Anterior cingulate cortex (tissue), 58 donors: ENCODE results near the gene POLR3GL.

Source experiments
- DNase-seq, 58 donors: peaks; one replicate each; lab custom pipeline; 2025; lab: John Stamatoyannopoulos, UW

POLR3GL gene

GRCh38 chr1:145965119-145965744 lies 742 bp downstream of the POLR3GL start:
- no peak for DNase-seq

GRCh38 chr1:145967288-145967687 lies 2.8 kb downstream of the POLR3GL start:
- DNase-seq: no peak

- no peak for DNase-seq
These were observed 8.1 kb downstream of the POLR3GL start for GRCh38 chr1:145972580-145972979.

GRCh38 chr1:145974721-145975120 lies 10.2 kb downstream of the POLR3GL start:
- DNase-seq: no peak

DNA sequence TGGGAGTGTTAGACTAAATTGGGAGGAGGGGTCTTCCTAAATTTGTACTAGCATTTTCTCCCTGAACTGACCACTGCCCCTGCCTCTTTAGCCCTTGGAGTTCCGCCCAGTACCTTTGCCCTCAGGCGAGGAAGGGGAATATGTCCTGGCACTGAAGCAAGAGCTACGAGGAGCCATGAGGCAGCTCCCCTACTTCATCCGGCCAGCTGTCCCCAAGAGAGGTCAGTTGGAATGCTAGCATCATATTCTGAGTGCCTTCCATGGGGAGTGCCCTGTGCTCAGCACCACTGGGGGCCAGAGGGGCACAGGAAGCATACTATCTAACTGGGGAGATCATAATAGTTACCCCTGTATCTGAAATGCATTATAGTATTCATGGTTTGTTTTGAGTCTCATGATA lies 10.7 kb downstream of the POLR3GL start:
- DNase-seq: no peak

GRCh38 chr1:145977016-145977415 lies 12.5 kb downstream of the POLR3GL start:
- DNase-seq: no peak

DNA sequence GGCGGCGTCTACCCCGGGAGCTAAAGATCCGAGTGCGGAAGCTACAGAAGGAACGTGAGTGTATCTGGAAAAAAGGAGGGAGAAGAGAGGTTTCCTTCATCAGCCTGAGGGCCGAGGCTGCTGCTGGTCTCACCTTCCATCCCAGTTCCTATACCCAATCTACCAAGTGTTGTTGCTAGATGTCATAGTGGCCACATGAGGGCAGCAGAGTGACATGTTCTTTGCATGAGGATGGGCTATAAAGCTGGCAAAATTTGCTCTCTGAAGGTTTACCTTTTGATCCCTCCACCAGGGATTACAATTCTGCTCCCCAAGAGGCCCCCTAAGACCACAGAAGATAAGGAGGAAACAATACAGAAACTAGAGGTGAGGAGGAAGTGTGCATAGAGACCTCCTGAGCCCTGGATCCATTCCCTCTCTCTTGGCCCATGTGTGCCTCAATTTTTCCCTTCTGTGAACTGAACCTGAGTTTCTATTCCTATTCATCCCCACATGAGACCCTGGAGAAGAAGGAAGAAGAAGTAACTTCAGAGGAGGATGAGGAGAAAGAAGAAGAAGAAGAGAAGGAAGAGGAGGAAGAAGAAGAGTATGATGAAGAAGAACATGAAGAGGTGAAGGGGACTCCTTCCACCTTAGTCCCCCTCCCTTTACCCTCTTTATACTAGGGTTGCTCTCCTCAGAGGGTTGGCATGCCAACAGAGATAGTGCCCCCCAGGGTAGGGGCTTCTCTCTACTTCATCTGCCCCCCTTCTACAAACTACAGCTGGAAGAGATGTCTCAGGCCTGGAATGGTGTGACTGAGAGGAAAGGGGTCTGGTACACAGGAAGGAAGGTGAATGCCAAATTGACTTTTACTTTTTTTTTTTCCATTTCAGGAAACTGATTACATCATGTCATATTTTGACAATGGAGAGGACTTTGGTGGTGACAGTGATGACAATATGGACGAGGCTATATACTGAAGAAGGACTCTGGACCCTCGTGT lies 13.3 kb downstream of the POLR3GL start:
- peak in 53 of 58 donors; percentile 8 to 82 (median 44) for DNase-seq

DNA sequence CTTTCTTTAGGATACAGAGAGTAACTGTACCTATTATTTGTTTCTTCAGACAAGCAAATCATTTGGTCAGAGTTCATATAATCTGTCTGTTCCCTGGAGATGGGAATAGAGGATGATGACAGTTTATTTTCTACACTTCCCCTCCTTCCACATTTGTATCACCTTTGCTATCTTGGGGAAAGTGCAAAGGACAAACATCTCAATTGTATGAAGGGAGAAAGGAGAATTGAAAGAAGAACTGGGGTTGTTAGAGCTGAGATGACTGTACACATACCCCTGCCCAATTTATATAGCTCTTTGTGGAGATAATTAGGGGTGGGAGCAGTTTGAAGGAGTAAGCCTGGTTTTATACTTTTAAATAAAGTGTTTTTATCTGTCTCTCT lies 14.0 kb downstream of the POLR3GL start:
- DNase-seq: no peak

- peak; percentile 20 to 98 (median 86) for DNase-seq
These were observed 14.6 kb downstream of the POLR3GL start for GRCh38 chr1:145978854-145979745.

- DNase-seq: no peak
These were observed 15.4 kb downstream of the POLR3GL start for GRCh38 chr1:145979746-145980456.

DNA sequence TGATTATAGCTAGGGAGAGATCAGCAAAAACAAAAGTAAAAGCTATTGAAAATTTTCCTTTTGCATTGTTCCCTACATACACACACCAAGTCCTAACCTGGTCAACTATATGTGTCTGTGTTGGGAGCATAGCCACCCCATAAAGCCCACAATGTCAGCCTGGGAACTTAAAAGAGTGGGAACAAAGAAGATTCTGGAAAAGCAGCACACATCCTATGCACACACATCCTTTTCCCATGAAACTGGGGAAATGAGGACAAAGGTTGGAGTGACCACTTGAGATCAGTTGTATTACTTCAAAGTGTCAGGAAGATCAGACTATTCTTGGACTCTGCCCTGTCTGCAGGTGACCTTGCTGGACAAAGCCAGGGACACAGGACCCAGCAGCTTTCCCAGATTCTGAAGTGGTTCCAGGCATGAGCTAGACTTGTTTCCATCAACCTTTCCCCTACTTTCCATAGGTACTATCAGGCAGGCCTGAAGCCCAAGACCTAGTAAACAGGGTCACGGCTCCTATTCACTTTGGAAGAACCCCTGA lies 16.0 kb downstream of the POLR3GL start:
- no peak for DNase-seq

DNA sequence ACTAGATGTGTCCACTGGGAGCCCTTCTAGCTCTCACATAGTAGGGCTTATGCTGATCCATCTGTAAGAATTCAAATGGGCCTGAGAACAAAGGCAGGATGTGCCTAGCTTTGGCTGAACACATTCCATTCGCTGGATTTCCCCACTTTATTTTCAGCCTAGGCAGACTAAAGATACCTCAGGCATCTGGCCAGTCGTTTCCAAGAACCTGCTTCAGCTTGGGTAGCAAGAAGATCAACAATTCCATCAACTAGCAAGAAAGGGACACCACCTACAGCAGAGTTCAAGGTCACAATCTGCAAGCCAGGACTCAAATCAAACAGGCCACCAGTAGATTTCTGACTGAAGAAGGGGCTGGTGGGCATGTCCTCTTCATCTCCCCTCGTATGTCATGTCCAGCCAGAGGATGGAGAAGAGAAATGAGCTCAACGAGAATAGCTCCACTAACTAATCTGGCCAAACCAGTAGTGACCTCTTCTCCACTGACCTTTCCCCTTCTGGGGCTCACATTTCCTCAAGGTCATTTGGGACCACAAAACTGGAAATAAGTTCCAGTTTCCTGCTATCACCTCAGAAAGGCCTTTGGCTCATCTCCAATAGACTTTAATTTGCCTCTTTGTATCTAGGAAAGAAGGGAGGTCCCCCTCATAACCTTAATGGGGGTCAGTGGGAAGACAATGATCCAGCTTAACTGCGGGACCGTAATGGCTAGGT lies 17.7 kb downstream of the POLR3GL start:
- DNase-seq: no peak

DNA sequence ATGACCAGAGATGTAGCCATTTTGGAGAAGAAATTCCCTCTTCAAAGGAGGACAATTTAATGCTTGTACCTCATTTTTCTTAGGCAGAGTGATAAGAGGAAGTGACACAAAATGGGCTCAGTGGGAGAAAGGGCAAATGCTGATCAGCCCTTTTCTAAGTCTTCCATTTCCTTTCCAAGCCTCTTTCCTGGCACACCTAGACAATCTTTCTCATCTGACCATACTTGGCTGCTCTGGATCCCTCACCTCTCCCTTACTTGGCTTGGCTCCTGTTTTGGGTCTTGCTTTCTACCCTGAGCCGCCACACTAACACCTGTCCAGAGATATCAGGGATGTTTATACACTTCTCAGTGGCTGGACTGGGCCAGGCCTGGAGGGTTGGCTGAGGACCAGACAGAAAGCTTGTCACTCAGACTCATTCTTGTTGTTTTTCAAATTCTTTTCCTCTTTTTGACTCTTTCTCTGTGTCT lies 18.8 kb downstream of the POLR3GL start:
- DNase-seq: no peak

DNA sequence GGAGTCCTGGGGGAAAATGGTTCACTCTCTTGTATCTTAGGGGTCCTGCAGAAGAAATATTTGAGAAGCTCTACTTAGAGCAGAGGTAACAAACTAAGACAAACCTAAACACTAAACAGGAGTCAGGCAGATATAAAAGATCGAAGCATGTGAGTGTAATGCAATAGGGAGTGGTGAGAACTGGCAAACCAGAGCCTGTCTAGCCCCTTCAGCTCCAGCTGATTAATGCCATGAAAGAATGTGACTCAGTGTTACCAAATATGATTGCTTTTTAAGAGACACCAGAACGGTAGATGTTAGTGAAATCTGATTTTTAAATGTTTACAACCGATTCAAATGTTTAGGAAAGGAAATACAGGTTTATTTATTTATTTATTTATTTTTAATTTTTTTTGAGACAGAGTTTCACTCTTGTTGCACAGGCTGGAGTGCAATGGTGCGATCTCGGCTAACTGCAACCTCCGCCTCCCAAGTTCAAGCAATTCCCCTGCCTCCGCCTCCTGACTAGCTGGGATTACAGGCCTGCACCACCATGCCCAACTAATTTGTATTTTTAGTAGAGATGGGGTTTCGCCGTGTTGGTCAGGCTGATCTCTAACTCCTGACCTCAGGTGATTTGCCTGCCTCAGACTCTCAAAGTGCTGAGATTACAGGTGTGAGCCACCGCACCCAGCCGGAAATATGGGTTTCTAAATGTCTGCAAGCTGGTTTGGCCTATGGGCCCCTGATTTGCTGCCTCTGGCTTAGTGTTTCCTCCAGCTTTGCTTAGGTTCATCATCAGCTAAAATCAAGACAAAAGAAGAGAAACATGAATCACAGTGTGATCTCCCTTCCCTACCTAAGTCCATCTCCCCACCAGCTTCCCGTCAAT lies 19.7 kb downstream of the POLR3GL start:
- DNase-seq: no peak

GRCh38 chr1:145985129-145985501 lies 20.6 kb downstream of the POLR3GL start:
- DNase-seq: no peak

GRCh38 chr1:145985502-145986439 lies 21.3 kb downstream of the POLR3GL start:
- peak in 5 of 58 donors; percentile 2 to 21 (median 10) for DNase-seq

DNA sequence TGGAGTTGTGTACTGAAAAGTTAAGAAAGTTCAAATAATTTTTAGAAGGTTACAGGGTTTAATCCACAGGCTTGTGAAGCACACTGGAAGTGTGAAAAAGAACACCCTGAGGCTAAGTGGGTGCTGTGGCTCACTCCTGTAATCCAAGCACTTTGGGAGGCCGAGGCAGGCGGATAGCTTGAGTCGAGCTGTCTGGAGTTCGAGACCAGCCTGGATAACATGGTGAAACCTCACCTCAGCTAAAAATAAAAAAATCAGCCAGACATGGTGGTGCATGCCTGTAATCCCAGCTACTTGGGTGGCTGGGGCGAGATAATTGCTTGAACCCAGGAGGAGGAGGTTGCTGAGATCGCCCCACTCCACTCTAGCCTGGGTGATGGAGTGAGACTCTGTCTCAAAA lies 22.1 kb downstream of the POLR3GL start:
- no peak for DNase-seq
